GM12891 (cell line): ENCODE data around the gene FLACC1.
"Not testable (repeated sequence)": the region's sequence is repeated elsewhere in the genome, so short reads cannot be mapped to it uniquely, and the experiment has no call there.

Experiments used
- DNase-seq: peaks from one replicate; pipeline ENCODE4 v3.0.0; 2011; ENCODE audit warnings: low spot score; ENCODE audit not compliant: insufficient read length
- FAIRE-seq: peaks from 2 replicates; lab custom pipeline; 2011; peaks lifted over from hg19 to GRCh38; lab: Jason Lieb, UNC
- PAX5 ChIP-seq: IDR thresholded peaks from 2 replicates; pipeline ENCODE4 v1.6.1; 2011; ENCODE audit warnings: low read length, moderate library complexity, mild to moderate bottlenecking; ENCODE audit not compliant: insufficient read depth, severe bottlenecking
- POLR2A ChIP-seq: IDR thresholded peaks from 2 replicates; pipeline ENCODE4 v1.6.1; 2011; ENCODE audit warnings: low read depth, low read length, control low read depth
- POLR2AphosphoS5 ChIP-seq: IDR thresholded peaks from 2 replicates; pipeline ENCODE4 v1.6.1; 2011; ENCODE audit warnings: low read depth, low read length, control low read depth
- POU2F2 ChIP-seq: IDR thresholded peaks from 2 replicates; pipeline ENCODE4 v1.6.1; 2011; ENCODE audit warnings: low read depth, mild to moderate bottlenecking, control low read depth, low read length, moderate library complexity
- SPI1 ChIP-seq: IDR thresholded peaks from 2 replicates; pipeline ENCODE4 v1.6.1; 2011; ENCODE audit warnings: low read depth, low read length, control low read depth
- TAF1 ChIP-seq: IDR thresholded peaks from 2 replicates; pipeline ENCODE4 v1.6.1; 2011; ENCODE audit warnings: low read depth, low read length, control low read depth

Gene FLACC1

GRCh38 chr2:201248288-201248844 lies 108.8 kb downstream of the FLACC1 start:
- peak; percentile 45; the same call in 1 of the 2 replicates for TF ChIP-seq POU2F2
- no peak for TF ChIP-seq TAF1
- FAIRE-seq (peak; percentile 66), DNase-seq (no peak)

- no peak for FAIRE-seq
- no peak for DNase-seq
- TF ChIP-seq SPI1 (no peak), PAX5 (no peak)
Observed at GRCh38 chr2:201246280-201246679, 110.9 kb downstream of the FLACC1 start.

GRCh38 chr2:201244829-201245228 lies 112.3 kb downstream of the FLACC1 start:
- FAIRE-seq (no peak), DNase-seq (no peak)
- TF ChIP-seq TAF1 (no peak), SPI1 (no peak), PAX5 (no peak), POU2F2 (no peak), POLR2A (no peak), POLR2AphosphoS5 (no peak)

- DNase-seq: no peak
- FAIRE-seq: no peak
- TF ChIP-seq SPI1 (no peak), POLR2A (no peak), PAX5 (no peak)
Observed at GRCh38 chr2:201242571-201243277, 114.4 kb downstream of the FLACC1 start.

GRCh38 chr2:201239167-201239935 lies 117.8 kb downstream of the FLACC1 start:
- FAIRE-seq, DNase-seq: not testable (repeated sequence)
